HG03103 (cell line): ENCODE data around the gene BAIAP2.
"Not testable (repeated sequence)": the region's sequence is repeated elsewhere in the genome, so short reads cannot be mapped to it uniquely, and the experiment has no call there.

Experiments
- ATAC-seq: cut with Tn5 transposase; IDR thresholded peaks from one replicate; pipeline ENCODE4 v1.9.1; 2021; ENCODE audit warnings: low read depth; ENCODE audit not compliant: unreplicated experiment

Gene BAIAP2

DNA sequence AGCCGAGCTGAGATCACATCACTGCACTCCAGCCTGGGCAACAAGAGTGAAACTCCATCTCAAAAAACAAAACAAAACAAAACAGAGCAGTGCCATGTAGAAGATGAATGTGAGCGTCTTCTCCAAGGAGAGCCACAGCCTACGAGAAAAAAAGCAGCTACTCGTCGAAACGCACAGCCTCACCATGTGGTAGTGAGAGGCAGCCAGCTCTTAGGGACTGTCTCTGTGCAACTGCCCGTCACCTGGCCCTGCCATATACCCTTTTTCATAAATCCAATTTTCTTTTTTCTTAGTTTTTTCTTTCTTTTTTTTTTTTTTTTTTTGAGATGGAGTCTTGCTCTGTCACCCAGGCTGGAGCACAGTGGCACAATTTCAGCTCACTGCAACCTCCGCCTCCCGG lies 119.1 kb downstream of the BAIAP2 start:
- ATAC-seq = not testable (repeated sequence)

DNA sequence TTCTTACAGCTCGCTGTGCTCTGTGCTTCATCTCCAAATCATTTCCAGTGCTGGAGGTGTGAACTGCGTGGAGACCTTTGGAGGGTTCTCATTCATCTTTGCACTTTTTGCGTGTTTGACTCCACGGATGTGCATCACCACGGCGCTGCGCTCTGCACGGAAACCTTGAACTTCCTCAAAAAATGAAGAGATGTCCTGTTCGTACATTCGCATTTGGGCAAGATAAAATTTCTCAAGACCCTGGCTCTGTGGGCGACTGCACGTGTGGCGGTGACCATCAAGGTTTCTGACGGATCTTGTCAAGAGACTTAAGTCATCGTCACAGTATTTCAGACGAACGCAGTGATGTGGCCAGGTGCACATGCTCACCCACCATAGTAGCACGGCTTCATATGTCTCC lies 120.0 kb downstream of the BAIAP2 start:
- ATAC-seq = no peak

DNA sequence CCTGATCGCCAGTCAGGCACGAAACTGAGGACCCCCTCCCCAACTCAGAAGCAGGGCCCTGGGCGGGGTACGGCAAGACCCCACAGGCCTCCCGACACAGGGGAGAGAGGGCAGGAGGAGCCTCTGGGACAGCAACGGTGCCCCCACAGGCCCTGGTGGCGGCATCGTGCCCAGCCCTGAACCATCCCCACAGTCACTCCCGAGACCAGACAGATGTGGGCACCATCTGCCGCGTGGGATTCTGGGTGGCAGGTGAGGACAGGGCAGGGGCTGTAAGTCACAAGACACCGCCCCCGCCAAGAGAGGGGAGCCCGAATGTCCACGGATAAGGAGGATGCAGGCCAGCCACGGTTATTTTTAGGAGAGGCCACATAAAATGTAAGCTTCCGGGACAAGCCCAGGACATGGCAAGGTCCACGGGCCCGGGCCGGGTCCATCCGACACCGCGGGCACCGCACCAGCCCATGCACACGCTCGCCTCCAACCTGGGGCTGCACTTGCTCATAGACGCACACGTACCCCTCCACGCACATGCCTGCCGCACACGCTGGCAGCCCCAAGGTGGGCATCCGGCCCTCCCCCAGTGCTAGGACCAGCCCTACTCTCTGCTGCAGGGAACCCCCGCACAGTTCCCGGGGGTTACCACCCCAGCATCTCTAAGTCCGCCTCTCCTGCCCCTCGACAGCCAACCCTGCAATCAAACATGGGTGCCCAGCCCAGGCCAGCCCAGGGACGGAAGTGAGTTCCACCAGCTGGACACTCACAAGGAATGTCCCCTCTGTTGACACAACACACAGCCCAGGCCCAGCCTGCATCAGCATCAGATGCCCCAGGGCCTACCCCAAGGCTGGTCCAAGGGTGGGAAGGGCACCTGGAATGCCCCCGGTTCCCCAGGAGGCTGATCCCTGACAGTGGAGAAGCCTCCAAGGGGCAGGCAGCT lies 122.2 kb downstream of the BAIAP2 start:
- no peak for ATAC-seq

- ATAC-seq = no peak
Observed at GRCh38 chr17:81157848-81158687, 123.1 kb downstream of the BAIAP2 start.

DNA sequence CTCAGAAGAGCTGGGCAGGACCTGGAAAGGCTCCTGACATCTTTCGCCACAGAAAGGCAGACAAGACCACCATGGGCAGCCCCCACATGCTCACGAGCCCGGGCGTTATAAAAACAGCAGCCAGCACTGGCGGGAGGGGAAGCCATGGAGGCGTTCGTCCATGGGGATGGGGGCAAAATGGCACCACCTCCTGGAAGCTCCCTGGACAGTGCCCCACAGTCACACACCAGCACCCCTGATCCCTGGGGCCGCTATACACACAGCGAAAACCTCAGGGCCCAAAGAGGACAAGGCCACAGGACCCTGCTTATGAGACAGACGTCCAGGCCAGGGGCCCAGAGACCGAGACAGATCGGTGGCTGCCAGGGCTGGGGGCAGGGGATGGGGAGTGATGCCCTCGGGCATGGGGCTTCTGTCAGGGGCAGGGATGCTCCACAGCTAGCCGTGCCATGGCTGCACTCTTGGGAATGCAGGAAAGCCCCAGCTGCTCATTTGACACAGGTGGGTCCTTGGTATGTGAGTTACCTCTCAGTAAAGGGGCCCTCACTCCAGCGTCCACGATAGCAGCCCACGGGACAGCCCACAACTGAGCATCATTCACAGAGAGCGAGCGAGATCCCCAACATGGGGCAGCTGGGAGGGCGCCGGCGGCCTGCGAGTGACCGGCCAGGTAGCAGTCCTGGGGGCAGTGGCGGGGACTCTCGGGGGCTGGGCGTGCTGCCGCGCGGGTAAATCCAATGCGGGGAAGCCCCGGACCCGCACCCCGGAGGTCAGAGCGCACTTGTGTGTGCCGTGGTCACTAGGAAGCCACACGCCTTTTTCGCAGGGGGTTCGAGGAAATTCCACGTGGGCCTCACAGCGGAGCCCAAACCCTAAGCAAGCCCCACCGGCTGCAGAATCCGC lies 124.0 kb downstream of the BAIAP2 start:
- ATAC-seq = no peak

GRCh38 chr17:81159611-81160265 lies 124.8 kb downstream of the BAIAP2 start:
- no peak for ATAC-seq

DNA sequence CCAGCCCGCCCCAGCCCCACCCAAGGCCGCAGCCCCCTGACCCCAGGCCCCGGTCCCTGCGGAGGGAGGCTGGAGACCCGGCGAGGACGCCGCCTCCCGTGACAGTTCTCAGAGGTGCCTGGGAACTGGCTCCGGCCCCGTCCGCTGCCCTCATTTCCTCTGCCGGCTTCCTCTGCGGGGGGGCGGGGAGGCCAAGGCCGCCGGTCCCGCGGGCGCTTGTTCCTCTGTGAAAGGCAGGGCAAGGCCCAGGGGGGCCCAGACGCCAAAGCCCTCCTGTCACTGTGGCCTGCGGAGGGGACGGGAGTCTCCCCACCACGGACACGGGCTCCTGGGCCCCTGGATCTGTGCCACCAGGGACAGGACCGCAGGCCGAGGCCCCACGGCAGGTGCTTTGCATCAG lies 125.4 kb downstream of the BAIAP2 start:
- ATAC-seq = no peak

DNA sequence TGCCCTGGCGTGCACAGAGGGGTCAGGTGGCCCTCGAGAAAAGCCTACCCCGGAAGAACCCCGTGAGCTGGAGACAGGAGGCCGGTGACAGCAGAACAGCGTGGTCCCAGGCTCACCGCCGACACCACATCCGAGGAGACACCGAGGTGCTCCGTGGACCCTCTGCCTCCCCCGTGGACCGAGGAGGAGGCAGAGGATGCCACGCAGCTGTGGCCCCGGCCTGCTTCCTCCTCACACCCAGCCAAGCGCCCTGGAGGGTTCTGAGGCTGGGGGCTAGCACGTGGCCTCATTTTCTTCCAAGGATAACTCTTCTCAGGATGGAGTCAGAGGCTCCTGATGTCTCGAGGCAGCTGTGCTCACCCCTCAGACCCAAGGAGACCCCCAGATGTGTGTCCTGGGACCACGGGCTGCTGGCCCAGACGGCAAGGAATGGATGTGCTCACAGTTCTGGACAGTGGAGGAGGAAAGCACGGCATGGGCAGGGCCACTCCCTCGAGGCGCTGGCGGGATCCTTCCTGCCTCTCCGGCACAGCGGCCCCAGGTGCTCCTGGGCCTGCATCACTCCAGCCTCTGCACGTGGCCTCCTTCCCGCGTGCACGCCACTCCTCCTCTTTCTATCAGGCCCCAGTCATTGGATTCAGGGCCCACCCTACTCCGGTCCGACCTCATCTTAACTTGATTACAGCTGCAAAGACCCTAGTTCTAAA lies 125.9 kb downstream of the BAIAP2 start:
- ATAC-seq = no peak

DNA sequence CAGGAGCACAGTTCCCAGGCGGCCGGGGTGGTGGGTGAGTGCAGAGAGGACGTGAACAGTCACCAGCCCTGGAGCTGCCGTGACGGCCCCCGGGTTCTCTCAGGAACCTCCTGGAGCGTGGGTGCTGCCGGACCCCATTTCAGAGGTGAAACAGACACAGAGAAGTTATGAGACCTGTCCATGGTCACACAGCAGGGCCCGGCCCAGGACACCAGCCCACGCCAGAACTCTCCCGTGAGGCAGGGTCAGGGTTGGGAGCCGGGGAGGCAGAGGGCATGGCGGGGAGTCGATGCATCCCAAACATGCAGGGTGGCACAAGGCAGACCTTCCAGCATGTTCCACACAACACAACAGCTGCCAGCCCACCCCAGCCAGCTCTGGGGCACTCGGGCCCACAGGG lies 126.6 kb downstream of the BAIAP2 start:
- ATAC-seq = no peak

DNA sequence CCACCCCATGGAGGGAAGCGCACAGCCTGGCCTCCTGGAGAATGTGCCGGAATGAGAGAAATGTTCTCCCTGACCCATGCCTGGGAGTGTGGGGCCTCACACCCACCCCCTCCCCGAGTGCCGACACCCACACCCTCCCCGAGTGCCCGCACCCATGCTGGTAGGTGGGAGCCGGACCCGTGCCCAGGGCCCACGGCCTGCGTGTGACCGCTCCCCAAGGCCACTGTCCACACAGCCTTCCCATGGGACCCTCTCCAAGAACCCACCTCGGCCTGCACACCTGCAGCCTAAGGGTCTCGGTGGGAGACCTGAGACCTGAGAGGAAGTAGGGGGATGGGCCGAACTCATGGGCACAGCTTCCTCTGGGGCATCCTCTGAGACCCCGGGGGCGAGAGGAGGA lies 127.0 kb downstream of the BAIAP2 start:
- no peak for ATAC-seq

GRCh38 chr17:81162491-81162890 lies 127.5 kb downstream of the BAIAP2 start:
- ATAC-seq = no peak

DNA sequence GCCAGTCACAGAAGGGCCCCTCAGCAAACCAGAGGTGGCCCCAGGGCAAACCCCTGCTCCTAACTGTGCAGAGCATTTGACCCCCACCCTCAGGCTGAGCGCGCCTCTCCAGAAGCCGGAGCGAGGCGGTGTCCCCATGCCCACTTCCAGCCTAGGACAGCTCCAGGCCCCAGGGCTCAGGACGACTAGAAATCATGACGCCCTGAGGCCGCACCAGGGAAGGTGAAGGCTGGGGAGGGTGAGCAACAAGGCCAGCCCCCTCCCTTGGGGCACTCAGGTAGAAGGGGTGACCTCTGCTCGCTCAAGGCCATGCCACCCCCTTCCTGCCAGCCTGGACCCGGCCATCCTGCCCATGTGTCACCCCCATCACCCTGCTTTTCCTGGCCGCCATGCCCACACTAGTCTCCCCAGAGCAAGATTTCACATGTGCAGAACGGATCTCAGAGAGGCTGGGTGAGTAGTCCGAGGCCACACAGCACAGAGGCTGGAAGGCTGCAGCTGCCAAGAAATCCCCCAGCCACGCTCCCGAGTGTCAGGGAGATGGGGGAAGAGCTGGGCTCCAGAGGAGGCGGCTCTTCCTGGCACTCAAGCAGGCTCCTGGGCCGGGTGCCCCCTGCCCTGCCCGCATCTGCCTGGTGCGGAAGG lies 128.2 kb downstream of the BAIAP2 start:
- ATAC-seq = no peak

DNA sequence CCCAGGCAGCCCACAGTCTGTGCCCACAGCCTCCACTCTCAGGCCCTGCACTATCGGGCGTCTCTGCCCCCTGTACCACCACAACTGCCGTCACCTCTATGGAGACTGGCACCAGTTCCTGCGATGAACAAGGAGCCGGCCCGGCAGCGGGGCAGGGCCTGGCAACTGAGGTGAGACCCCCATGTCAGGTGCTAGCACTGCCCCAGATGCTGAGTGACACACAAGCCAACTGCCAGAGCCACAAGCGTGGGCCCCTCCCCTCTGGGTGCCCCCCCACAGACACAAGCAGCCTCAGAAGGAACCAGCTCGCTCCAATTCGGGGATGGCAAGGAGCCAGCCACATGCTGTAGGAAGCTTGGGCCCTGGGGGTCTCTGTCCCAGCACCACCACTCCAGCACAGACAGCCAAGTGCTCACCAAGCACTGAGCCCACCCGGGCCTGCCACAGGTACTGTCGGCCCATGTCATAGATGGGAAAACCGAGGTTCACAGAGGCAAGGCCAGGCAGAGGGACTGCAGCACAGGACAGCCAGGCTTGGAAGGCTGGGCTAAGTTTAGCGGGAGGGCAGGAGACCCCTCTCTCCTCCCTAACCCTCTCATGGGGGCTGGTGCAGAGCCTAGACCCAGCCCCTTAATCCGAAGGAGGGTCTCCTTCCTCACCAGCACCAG lies 128.9 kb downstream of the BAIAP2 start:
- ATAC-seq = no peak

GRCh38 chr17:81164371-81165245 lies 129.7 kb downstream of the BAIAP2 start:
- no peak for ATAC-seq

GRCh38 chr17:81165246-81166032 lies 130.5 kb downstream of the BAIAP2 start, which contains the start of gene PVALEF:
TSS of gene PVALEF (plus strand) at chr17:81165507. CDS start at chr17:81181227, 15,720 bp downstream.
- no peak for ATAC-seq

DNA sequence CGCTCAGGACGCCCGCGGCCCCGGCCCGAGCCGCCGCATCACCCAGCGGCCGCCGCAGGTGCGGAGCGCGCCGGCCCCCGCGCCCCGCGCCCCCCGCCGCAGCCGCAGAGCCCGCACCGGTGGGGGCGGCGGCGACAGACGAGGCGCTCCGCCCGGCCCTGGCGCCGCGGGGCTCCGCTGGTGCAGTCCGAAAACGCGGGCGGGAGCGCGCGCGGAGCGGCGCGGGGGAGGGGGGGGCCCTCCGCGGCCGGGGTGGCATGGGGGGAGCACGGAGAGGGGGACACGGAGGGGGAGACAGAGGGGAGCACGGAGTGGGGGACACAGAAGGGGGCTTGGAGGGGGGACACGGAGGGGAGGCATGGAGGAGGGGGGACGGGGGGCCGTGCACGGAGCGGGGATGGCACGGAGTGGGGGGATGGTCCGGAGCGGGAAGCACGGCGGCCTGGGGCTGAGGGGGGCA lies 131.1 kb downstream of the BAIAP2 start, which contains the start of gene AATK:
Gene AATK (minus strand): TSS at position 189 of the 460 bp plus-strand sequence. CDS start 229 bp downstream, outside the sequence.
- no peak for ATAC-seq
